Mesothelial cell of epicardium (in vitro differentiated cells): Measurements from ENCODE around the gene IGSF22. TPM values are rescaled to one million over a fixed set of nuclear protein-coding genes. Genes with fewer than 3 reads are reported as not detected.

Source experiments
- DNase-seq, 2 experiments: peaks; one replicate each; pipeline ENCODE4 v3.0.0; 2021; ENCODE audit warnings: low spot score in 2 of 2; ENCODE audit not compliant: unreplicated experiment in 2 of 2
- H3K27ac Mint-ChIP-seq: 2 replicates; pipeline ENCODE4 v1.8.0; 2021; ENCODE audit warnings: mixed read lengths
- H3K27me3 Mint-ChIP-seq: 2 replicates; pipeline ENCODE4 v1.8.0; 2021; ENCODE audit warnings: low read depth, mixed read lengths
- H3K36me3 Mint-ChIP-seq: 2 replicates; pipeline ENCODE4 v1.8.0; 2021; ENCODE audit warnings: mixed read lengths
- H3K4me1 Mint-ChIP-seq: 2 replicates; pipeline ENCODE4 v1.8.0; 2021; ENCODE audit warnings: mixed read lengths
- H3K4me3 Mint-ChIP-seq: 2 replicates; pipeline ENCODE4 v1.8.0; 2021; ENCODE audit warnings: mild to moderate bottlenecking, moderate library complexity, mixed read lengths
- H3K9me3 Mint-ChIP-seq: 2 replicates; pipeline ENCODE4 v1.8.0; 2021; ENCODE audit warnings: mixed read lengths
- total RNA-seq: library from RNA; stranded (reverse); gene quantifications from 3 replicates; pipeline ENCODE4 v1.2.1, GENCODE V29; 2021
- TF ChIP-seq, protein P1 (sequence below): fragments of 200-600 bp; sonication (generic); IDR thresholded peaks from one replicate; pipeline ENCODE4 v1.5.0; 2021; ENCODE audit warnings: antibody characterized with exemption; ENCODE audit not compliant: unreplicated experiment

Gene IGSF22
- total RNA-seq, 1 donor from 2014 or later: 0.45 TPM

DNA sequence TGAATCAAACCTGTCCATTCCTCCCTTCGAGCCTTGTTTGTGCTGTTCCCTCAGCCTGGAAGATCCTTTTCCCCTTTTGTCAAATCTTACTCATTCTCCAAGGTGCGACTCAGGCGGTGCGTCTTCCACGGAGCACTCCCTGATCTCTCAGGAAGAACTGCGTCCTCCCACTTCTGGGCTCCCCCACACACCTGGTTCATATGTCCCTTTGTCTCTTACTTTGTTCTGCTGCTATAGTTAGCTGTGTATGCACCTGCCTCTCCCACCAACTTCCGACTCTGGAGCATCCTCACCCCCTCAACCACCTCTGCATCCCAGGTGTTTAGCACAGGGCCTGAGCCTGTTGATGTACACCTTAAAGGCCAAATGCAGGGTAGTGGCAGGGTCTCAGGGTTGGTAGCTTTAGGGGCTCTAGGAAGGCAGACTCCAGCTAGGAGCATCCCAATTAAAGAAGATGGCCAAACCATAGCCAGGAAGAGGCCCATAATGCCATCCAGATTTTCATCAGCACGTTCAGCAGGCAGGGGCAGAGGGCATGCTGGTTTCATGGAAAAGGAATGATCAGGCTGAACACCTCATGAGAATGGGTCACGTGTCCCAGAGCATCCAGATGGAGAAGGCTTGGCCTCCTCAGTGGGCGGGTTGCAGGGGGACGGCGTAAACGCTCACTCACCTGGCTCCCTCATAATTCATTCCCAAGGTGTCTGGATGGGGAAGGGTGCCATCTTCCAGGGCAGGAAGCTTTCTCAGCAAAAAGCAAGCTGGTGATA, 45.5 kb upstream of the IGSF22 start:
- TF ChIP-seq, protein P1, sequence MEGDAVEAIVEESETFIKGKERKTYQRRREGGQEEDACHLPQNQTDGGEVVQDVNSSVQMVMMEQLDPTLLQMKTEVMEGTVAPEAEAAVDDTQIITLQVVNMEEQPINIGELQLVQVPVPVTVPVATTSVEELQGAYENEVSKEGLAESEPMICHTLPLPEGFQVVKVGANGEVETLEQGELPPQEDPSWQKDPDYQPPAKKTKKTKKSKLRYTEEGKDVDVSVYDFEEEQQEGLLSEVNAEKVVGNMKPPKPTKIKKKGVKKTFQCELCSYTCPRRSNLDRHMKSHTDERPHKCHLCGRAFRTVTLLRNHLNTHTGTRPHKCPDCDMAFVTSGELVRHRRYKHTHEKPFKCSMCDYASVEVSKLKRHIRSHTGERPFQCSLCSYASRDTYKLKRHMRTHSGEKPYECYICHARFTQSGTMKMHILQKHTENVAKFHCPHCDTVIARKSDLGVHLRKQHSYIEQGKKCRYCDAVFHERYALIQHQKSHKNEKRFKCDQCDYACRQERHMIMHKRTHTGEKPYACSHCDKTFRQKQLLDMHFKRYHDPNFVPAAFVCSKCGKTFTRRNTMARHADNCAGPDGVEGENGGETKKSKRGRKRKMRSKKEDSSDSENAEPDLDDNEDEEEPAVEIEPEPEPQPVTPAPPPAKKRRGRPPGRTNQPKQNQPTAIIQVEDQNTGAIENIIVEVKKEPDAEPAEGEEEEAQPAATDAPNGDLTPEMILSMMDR: no peak
- peaks cover 45% of the 10 kb centered on the region for H3K27me3 Mint-ChIP-seq

GRCh38 chr11:18770479-18771125, 44.6 kb upstream of the IGSF22 start:
- TF ChIP-seq, protein P1: no peak
- peaks cover 44% of the 10 kb centered on the region for H3K27me3 Mint-ChIP-seq
- DNase-seq: no peak
- H3K9me3 Mint-ChIP-seq: no peaks in the 10 kb centered on the region
- no peak overlapping the region for H3K27ac Mint-ChIP-seq
- no peaks in the 10 kb centered on the region for H3K4me1 Mint-ChIP-seq
- H3K4me3 Mint-ChIP-seq: no peak overlapping the region
- H3K36me3 Mint-ChIP-seq: no peaks in the 10 kb centered on the region

More for the DNA sequence above, 45.5 kb upstream of the IGSF22 start:
- no peak overlapping the region for H3K27ac Mint-ChIP-seq
- H3K4me3 Mint-ChIP-seq: no peak overlapping the region
- H3K9me3 Mint-ChIP-seq: no peaks in the 10 kb centered on the region
- DNase-seq: no peak
- H3K36me3 Mint-ChIP-seq: no peaks in the 10 kb centered on the region
- H3K4me1 Mint-ChIP-seq: no peaks in the 10 kb centered on the region

GRCh38 chr11:18769802-18770456, 43.9 kb upstream of the IGSF22 start:
- no peak overlapping the region for H3K27ac Mint-ChIP-seq
- no peaks in the 10 kb centered on the region for H3K9me3 Mint-ChIP-seq
- H3K4me3 Mint-ChIP-seq: no peak overlapping the region
- DNase-seq: no peak
- no peaks in the 10 kb centered on the region for H3K36me3 Mint-ChIP-seq
- H3K4me1 Mint-ChIP-seq: no peaks in the 10 kb centered on the region
- TF ChIP-seq, protein P1: no peak
- peaks cover 46% of the 10 kb centered on the region for H3K27me3 Mint-ChIP-seq

DNA sequence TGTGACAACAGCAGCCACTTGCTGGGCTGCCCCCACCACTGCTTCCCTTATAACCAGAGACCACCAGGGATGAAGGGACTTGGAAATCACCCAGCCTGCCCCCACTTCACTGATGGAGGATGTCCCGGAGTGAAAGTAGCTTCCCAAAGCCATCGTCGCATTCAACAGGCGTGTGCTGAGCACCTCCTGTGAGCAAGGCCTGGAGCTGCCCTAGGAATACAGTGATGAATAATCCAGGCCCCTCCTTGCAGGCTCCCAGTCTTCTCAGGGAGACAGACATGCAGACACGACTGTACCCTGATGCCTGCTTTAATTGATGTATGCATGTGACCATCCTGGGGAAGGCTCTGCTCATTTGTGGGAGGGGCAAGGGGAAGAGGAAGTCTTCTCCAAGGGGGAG, 43.0 kb upstream of the IGSF22 start:
- no peaks in the 10 kb centered on the region for H3K9me3 Mint-ChIP-seq
- no peak overlapping the region for H3K4me3 Mint-ChIP-seq
- H3K4me1 Mint-ChIP-seq: no peaks in the 10 kb centered on the region
- H3K27ac Mint-ChIP-seq: no peak overlapping the region
- H3K36me3 Mint-ChIP-seq: no peaks in the 10 kb centered on the region
- H3K27me3 Mint-ChIP-seq: peaks cover 42% of the 10 kb centered on the region
- TF ChIP-seq, protein P1: no peak
- DNase-seq: no peak

GRCh38 chr11:18768472-18768901, 42.5 kb upstream of the IGSF22 start:
- Mint-ChIP-seq H3K9me3 (no peaks in the 10 kb centered on the region), H3K36me3 (no peaks in the 10 kb centered on the region), H3K4me1 (no peaks in the 10 kb centered on the region), H3K27ac (no peak overlapping the region), H3K4me3 (no peak overlapping the region), H3K27me3 (peaks cover 40% of the 10 kb centered on the region)
- TF ChIP-seq, protein P1: no peak
- no peak for DNase-seq
